C4-2B (cell line): ENCODE data around the gene HNRNPH1.

Experiments
- H3K27ac ChIP-seq: fragments of 450-650 bp; 2 replicates; pipeline ENCODE4 v1.5.1; 2017
- ZFX ChIP-seq: fragments of 450-650 bp; IDR thresholded peaks from 2 replicates; pipeline ENCODE4 v1.6.1; 2017
- TF ChIP-seq, protein P1 (sequence below): fragments of 450-650 bp; conservative IDR thresholded peaks from 2 replicates; pipeline ENCODE4 v1.5.1; 2017; ENCODE audit warnings: mild to moderate bottlenecking

The HNRNPH1 gene

DNA sequence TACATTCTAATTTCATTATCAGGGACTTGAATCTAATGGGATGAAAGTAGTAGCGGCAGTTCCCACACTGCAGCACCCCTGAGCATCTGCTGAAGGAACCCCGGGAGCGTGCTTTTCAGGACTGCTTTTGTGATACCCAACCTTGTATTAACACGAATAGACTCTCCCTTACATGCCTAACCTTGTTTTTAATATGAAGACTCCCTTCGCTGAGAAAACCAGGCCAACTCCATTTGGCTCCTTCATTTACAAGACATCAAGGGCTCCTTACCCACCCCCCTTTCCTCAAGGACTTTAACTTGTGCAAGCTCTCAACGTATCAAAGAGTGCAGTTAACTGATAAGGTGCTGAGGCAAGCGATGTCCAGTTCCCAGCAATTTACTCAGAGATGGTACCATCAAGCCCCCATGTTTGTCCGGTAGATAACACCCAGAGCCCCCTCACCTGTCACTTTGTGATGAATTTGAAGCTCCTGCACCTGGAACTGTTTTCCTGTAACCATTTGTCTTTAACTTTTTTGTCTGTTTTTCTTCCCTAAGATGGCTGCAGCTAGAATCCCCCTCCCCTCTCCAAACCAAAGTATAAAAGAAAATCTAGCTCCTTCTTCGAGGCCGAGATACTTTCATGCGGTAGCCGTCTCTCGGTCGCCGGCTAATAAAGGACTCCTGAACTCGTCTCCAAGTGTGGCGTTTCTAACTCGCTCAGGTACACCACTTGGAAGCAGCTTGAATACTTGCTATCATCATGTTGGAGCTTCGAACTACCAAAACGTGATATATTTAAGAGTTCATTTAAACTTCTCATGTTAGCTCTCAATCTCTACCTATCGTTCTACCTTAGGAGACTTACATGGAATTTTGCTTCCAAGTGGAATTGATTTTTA lies 10.7 kb downstream of the HNRNPH1 start:
- no peak overlapping the region for H3K27ac ChIP-seq
- TF ChIP-seq, protein P1, sequence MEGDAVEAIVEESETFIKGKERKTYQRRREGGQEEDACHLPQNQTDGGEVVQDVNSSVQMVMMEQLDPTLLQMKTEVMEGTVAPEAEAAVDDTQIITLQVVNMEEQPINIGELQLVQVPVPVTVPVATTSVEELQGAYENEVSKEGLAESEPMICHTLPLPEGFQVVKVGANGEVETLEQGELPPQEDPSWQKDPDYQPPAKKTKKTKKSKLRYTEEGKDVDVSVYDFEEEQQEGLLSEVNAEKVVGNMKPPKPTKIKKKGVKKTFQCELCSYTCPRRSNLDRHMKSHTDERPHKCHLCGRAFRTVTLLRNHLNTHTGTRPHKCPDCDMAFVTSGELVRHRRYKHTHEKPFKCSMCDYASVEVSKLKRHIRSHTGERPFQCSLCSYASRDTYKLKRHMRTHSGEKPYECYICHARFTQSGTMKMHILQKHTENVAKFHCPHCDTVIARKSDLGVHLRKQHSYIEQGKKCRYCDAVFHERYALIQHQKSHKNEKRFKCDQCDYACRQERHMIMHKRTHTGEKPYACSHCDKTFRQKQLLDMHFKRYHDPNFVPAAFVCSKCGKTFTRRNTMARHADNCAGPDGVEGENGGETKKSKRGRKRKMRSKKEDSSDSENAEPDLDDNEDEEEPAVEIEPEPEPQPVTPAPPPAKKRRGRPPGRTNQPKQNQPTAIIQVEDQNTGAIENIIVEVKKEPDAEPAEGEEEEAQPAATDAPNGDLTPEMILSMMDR: no peak
- no peak for TF ChIP-seq ZFX

DNA sequence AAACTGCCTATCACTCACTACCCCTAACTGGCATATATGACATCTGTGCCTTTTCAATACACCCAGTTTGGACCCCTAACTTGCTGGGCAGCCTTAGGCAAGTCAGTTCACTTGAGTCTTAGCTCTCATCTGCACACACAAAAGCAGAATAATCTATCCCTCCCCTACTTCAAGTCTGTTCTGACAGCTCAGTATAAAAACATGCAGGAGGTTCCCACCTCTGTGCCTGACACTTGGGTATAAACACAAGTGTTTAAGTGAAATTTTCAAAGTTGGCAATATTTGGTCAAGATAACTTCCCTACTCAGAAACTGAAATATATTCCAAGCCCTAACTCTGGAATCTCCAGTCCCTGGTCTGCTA lies 12.6 kb downstream of the HNRNPH1 start:
- no peak overlapping the region for H3K27ac ChIP-seq
- TF ChIP-seq, protein P1: no peak
- TF ChIP-seq ZFX: no peak

DNA sequence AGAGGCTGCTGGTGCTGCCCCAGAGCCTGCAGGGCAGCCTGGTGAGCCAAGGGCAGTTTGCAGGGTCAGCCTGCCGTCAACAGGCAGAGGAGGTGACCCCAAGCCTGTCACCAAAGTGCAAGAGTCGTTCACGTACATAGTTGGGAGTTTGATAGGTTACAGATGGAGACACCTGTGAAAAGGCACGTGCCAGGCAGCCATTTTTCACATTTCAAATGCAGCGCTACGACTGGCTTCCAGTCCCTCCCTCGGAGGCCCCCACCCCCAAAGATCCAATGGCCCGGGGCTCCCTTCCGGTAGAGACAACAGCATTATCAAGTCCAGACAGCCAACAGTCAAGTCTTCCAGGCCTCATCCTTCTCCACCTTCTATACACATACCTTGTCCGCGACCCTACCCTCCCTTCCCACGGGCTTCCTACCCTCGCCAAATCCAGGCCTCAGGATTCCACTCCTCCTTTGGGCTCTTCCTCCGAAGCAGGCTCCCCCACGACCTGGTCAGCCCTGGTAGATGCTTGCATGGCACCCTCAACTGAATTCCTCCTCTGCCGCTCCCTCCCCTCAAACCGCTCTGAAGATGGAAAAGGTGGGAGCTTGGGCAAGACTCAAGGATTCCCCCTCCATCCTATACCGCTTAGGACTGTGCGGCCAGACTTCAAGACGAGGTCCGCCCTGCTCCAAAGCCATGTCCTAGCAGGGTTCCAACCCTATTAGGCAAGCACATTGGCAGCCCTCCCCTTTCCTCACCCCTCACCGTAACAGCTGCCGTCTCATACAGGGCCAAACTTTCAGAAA lies 13.2 kb downstream of the HNRNPH1 start:
- no peak overlapping the region for H3K27ac ChIP-seq
- no peak for TF ChIP-seq ZFX
- TF ChIP-seq, protein P1: no peak

DNA sequence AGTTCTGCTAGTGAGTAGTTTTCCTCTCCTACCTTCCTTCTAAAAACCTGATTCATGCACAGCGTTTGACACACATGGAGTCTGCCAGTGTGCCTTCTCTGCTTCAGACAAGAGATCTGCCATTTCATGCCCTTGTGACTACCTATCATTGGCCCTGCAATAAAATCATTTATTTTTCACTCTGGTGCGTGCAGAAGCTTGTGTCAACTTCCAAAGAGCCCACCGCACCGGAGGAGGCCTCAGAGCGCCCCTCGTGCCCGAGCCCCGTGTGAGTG lies 13.7 kb downstream of the HNRNPH1 start:
- no peak for TF ChIP-seq ZFX
- TF ChIP-seq, protein P1: no peak

DNA sequence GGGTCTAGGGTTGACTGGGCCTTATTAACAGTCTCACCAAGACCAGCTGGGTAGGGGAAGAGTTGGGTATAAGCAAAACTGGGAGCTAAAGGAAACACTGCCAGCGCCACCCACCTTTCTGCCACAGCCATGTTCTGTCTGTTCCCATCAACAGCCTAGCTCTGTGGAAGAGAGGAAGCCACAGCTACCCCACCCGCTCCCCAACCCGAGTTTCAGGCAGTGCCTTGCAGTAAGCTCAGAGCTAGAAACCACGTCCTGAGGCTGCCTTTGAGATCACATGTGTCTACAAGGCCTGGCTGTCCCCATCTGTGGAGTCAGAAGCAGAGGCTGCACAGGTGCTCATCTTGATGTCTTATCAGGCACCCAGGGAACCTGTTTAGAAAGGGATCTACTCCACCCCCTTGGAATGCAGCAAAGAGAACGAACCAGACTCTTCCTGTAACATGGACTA lies 15.3 kb downstream of the HNRNPH1 start:
- TF ChIP-seq, protein P1: no peak
- TF ChIP-seq ZFX: no peak
- H3K27ac ChIP-seq: no peak overlapping the region

More for the DNA sequence above, 13.7 kb downstream of the HNRNPH1 start:
- H3K27ac ChIP-seq: no peak overlapping the region

DNA sequence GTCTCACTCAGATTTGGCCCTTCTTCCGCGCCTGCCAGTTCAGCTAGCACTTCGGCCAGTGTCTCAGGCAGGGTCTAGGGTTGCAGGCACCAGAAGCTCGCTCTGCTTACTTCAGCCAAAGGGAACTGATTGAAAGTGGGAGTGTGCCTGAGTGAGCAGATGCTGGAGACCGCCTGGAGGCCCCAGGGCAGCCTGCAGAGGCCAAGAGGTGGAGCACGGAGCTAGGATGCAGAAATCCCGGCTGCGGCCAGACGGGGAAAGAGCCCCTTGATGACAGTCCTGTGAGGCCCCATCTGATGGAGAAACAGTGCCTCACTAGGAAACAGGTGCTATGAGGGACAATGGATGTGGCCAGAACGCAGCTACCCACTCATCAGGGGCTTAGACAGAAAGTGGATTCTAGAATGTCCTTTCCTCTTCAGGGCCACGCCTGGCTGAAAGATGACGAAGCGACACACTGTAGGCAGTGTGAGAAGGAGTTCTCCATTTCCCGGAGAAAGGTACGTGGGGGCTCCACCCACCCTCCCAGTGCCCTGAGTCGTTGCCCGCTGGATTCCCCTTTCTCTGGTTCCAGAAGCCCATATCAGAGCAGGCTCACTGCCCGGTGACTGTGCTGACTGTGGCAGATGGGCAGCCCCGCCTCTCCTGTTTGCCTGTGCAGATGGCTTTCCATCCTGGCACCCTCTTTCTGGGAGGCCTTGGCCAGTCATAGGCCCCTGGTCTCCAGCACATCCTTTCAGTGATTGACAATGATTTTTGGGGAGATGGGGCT lies 16.1 kb downstream of the HNRNPH1 start:
- H3K27ac ChIP-seq: no peak overlapping the region
- TF ChIP-seq, protein P1: no peak
- TF ChIP-seq ZFX: no peak

DNA sequence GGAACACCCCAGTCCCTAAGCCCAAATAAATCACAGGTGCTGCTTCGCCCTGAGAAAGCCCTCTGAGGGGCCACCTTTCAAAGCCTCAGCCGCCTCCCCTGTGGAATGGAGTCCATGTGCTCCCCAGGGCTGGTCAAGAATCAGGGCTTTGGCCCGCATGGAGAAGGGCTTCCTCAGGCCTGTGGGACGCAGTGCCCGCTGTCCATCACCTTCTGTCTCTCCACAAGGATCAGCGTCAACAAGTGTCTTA lies 16.6 kb downstream of the HNRNPH1 start:
- TF ChIP-seq, protein P1: no peak
- TF ChIP-seq ZFX: no peak
- no peak overlapping the region for H3K27ac ChIP-seq
